Activated CD4-positive, alpha-beta T cell treated with anti-CD3 and anti-CD28 coated beads, Interleukin-2, amount 10 ng/mL, durations not matched to agents 24 days and 14 days (primary cell): Measurements from ENCODE around the gene REV1. TPM values are rescaled to one million over a fixed set of nuclear protein-coding genes. Genes with fewer than 3 reads are reported as not detected.
"Not testable (repeated sequence)": the region's sequence is repeated elsewhere in the genome, so short reads cannot be mapped to it uniquely, and the experiment has no call there.

Experiments
- DNase-seq: peaks from one replicate; pipeline ENCODE4 v3.0.0; 2022
- H3K27ac Mint-ChIP-seq: one replicate; pipeline ENCODE4 v1.8.0; 2022; ENCODE audit warnings: mild to moderate bottlenecking, mixed read lengths
- H3K27me3 Mint-ChIP-seq: one replicate; pipeline ENCODE4 v1.8.0; 2022; ENCODE audit warnings: mixed read lengths
- H3K36me3 Mint-ChIP-seq: one replicate; pipeline ENCODE4 v1.8.0; 2022; ENCODE audit warnings: low read depth, mild to moderate bottlenecking, mixed read lengths
- H3K4me1 Mint-ChIP-seq: one replicate; pipeline ENCODE4 v1.8.0; 2021; ENCODE audit warnings: mixed read lengths
- H3K4me3 Mint-ChIP-seq: one replicate; pipeline ENCODE4 v1.8.0; 2022; ENCODE audit warnings: mild to moderate bottlenecking, moderate library complexity, mixed read lengths
- H3K9me3 Mint-ChIP-seq: one replicate; pipeline ENCODE4 v1.8.0; 2021; ENCODE audit warnings: mixed read lengths
- intact Hi-C: fragments of 100-400 bp; cut with micrococcal nuclease; formaldehyde crosslinking; loops from one replicate; pipeline ENCODE4 v1.15.1; 2023
- total RNA-seq: library from RNA; stranded (reverse); gene quantifications from 2 replicates; pipeline ENCODE4 v1.2.3, GENCODE V29; 2022

Gene REV1
- total RNA-seq, 1 donor from 2014 or later = 47.8 TPM

DNA sequence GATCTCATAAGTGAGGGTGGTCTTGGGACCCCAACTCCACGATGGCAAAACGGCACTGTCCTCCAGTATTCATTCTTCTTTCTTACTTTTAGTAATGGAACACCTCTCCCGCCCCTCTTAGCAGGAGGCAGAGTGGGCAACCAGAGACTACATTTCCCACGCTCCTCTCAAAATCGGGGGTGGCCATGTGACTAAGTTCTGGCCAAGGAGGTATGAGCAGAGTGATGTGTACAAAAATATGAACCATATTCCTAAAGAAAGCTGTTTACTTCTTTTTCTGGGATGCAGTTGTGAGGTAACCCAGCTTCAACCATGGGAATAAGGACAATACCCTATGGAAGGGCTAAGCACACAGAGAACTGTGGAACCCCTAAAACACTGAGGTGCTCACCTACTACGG, 12.8 kb downstream of the REV1 start:
- no peak overlapping the region for H3K4me3 Mint-ChIP-seq

DNA sequence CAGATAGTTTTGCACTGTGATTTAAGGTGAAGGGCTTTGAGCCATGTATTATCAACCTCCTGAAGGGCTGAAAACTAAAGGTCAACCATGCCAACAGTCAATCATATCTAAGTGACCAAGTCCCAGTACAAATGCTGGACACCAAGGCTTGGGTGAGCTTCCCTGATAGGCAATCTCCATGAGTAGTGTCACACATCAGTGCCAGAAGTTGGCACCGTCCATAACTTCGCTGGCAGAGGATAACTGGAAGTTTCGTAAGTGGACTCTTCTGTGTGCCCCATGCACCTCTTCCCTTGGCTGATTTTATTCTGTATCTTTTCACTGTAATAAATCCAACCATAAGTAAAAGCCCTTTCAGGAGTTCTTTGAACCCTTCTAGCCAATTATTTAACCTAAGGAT, 13.2 kb downstream of the REV1 start:
- Mint-ChIP-seq H3K27ac (no peak overlapping the region), H3K9me3 (no peaks in the 10 kb centered on the region), H3K4me1 (peaks cover 15% of the 10 kb centered on the region), H3K27me3 (no peaks in the 10 kb centered on the region), H3K36me3 (peaks cover under 1% of the 10 kb centered on the region), H3K4me3 (no peak overlapping the region)
- intact Hi-C loops = no loop called here
- DNase-seq = no peak

More for the DNA sequence above, 12.8 kb downstream of the REV1 start:
- intact Hi-C loops = no loop called here
- H3K27ac Mint-ChIP-seq = no peak overlapping the region
- DNase-seq = no peak
- H3K4me1 Mint-ChIP-seq = peaks cover 18% of the 10 kb centered on the region
- H3K36me3 Mint-ChIP-seq = peaks cover under 1% of the 10 kb centered on the region
- no peaks in the 10 kb centered on the region for H3K9me3 Mint-ChIP-seq
- no peaks in the 10 kb centered on the region for H3K27me3 Mint-ChIP-seq

DNA sequence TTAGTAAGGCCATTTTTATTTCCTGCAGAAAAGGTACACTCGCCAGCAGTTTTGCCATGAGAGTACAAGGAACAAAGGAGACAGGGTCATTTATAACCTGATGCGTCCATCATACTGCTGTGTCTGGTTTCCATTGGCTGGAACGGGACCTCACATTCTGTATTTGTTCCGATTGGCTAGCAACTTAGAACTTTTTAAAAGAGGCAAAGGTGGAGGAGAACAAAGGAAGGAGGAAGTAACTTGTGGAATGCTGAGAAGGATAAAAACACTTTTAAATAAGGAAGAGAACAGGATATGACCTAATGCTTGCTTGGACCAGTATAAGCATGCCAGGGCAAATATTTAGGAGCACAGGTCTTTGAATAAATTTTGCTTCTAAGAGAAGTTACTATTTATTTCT, 14.7 kb downstream of the REV1 start:
- peaks cover 10% of the 10 kb centered on the region for H3K4me1 Mint-ChIP-seq
- intact Hi-C loops, H3K9me3 Mint-ChIP-seq: not testable (repeated sequence)

DNA sequence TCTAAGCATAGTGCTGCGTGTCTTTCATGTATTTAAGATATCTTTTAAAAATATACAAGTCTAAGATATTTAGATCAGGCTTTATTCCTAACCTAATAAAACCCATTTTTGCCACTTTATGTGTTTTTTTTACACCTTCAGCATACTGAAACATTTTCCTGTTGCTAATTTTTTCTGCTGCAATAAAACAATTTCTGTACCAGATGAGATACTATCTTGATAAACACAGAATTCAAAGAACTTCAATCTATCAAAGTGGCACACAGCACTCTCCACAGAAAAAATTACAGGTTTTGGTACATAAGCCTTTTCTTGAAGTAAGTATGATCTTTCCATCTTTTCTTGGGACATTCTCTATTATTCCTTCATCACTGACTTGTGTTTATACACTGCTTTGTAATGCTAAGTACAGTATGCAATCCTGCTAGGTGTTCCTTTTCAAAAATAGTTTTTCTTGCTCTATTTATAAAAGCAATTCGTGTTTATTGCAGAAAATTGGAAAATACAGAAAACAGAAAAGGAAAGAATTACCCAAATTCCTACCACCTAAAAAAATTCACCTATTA, 16.2 kb downstream of the REV1 start:
- DNase-seq = no peak
- H3K4me1 Mint-ChIP-seq = peaks cover 6% of the 10 kb centered on the region
- H3K4me3 Mint-ChIP-seq = no peak overlapping the region
- no peaks in the 10 kb centered on the region for H3K9me3 Mint-ChIP-seq
- H3K27ac Mint-ChIP-seq = no peak overlapping the region
- peaks cover 2% of the 10 kb centered on the region for H3K36me3 Mint-ChIP-seq
- no peaks in the 10 kb centered on the region for H3K27me3 Mint-ChIP-seq
- intact Hi-C loops = no loop called here

More for the DNA sequence above, 14.7 kb downstream of the REV1 start:
- not testable (repeated sequence) for H3K36me3 Mint-ChIP-seq, H3K27ac Mint-ChIP-seq, H3K4me3 Mint-ChIP-seq, DNase-seq, H3K27me3 Mint-ChIP-seq

DNA sequence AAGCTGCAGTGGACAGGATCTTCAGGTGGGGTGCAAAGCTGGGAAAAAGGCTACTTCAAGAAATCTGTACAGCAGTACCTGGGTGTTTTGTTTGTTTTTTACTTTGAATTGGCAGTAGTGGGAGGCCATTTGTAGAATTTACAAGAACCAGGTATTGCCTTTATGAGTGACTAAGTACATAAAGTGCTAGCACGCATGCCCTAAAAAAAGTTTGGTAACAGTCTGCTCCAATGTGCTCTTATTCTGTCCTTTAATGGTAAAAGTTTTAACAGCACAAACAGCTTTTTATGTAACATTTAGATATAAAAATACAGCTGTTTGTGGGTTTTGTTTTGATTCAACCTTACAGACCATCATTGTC, 17.2 kb downstream of the REV1 start:
- Mint-ChIP-seq H3K9me3 (no peaks in the 10 kb centered on the region), H3K4me1 (peaks cover 5% of the 10 kb centered on the region), H3K27ac (no peak overlapping the region), H3K36me3 (peaks cover 2% of the 10 kb centered on the region), H3K4me3 (no peak overlapping the region), H3K27me3 (no peaks in the 10 kb centered on the region)
- intact Hi-C loops = no loop called here
- DNase-seq = no peak

DNA sequence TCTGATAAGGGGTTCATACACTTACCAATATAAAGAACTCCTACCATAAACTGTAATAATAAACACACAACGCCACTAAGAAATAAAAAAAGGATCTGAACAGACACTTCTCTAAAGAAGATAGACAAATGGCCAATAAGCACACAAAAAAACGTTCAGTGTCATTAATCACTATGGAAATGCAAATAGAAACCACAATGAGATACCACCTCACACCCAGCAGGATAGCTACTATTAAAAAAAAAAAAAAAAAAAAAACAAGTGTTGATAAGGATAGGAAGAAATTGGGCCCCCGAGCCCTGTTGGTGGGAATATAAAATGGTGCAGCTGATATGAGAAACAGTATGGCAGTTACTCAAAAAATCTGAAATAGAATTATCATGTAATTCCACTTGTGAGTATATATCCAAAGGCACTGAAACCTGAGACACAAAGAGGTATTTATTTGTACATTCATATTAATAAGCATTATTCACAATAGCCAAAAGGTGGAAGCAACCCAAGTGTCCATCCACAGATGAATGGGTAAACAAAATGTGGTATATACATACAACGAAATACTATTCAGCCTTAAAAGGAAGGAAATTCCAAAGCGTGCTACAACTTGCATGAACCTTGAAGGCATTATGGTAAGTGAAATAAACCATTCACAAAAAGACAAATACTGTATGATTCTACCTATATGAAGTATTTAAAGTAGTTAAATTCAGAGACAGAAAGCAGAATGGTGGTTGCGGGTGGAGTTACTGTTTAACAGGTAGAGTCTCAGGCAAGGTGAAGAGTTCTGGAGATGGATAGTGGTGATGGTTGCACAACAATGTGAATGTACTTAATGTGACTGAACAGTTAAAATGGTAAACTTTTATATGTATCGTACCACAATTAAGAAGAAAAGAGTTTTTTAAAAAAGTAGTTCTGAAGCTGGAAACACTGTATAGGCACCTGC, 17.9 kb downstream of the REV1 start:
- no peak for DNase-seq
- no peaks in the 10 kb centered on the region for H3K27me3 Mint-ChIP-seq
- H3K9me3 Mint-ChIP-seq = no peaks in the 10 kb centered on the region
- intact Hi-C loops = no loop called here
- H3K27ac Mint-ChIP-seq = no peak overlapping the region
- peaks cover 2% of the 10 kb centered on the region for H3K36me3 Mint-ChIP-seq
- no peak overlapping the region for H3K4me3 Mint-ChIP-seq
- peaks cover 5% of the 10 kb centered on the region for H3K4me1 Mint-ChIP-seq

DNA sequence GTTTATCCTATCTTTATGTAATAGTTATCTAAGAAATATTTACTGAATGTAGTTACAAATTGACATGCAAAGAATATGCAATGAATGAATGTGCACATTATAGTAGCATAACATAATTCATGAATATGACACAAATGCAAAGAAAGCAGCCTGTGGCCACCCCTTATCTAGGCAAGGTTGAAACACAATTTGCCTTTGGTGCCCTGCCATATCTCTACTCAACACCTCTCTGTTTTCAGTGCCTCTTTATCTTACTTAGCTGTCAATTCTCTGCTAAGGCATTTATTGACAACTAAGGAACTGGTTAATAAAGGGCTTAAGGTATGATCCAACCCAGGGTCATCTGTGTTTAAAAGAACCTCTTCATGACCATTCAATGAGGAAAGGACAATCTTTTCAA, 18.9 kb downstream of the REV1 start:
- H3K36me3 Mint-ChIP-seq = peaks cover 2% of the 10 kb centered on the region
- H3K4me1 Mint-ChIP-seq = peaks cover 5% of the 10 kb centered on the region
- no peak for DNase-seq
- H3K27ac Mint-ChIP-seq = no peak overlapping the region
- H3K9me3 Mint-ChIP-seq = no peaks in the 10 kb centered on the region
- intact Hi-C loops = no loop called here
- H3K27me3 Mint-ChIP-seq = no peaks in the 10 kb centered on the region
- H3K4me3 Mint-ChIP-seq = no peak overlapping the region

DNA sequence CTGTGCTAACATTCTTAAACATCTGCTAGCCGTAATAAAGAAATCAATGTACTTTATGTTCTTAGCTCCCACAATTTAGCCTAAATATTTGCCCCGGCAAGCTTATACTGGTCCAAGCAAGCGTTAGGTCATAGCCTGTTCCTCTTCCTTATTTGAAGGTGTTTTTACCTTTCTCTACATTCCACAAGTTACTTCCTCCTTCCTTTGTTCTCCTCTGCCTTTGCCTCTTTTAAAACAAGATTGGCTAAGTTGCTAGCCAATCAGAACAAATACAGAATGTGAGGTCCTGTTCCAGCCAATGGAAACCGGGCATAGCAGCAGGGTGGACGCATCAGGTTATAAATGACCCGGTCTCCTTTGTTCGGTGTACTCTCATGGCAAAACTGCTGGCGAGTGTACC, 19.4 kb downstream of the REV1 start:
- H3K9me3 Mint-ChIP-seq, H3K4me1 Mint-ChIP-seq, intact Hi-C loops, H3K4me3 Mint-ChIP-seq, H3K27ac Mint-ChIP-seq, DNase-seq, H3K36me3 Mint-ChIP-seq, H3K27me3 Mint-ChIP-seq: not testable (repeated sequence)

DNA sequence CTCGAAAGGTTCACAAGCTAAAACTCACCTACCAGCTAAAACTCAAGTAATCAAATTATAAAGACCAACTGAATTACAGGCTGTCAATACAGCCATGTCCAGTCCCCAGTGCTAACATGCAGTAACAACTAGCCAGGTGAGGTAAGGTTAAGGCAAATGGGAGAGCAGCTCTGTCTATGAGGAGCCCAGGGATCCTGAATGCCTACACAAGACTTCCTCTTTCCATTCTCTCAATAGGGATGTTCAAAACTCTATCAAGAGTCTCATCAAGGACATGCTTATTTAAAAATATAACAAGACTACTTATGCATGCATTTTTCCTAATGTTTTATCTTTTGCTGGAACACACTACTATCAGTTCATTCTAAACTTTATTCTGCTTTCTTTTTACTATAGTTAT, 20.4 kb downstream of the REV1 start:
- intact Hi-C loops = no loop called here
- no peaks in the 10 kb centered on the region for H3K27me3 Mint-ChIP-seq
- H3K9me3 Mint-ChIP-seq = no peaks in the 10 kb centered on the region
- H3K36me3 Mint-ChIP-seq = peaks cover 3% of the 10 kb centered on the region
- peaks cover 2% of the 10 kb centered on the region for H3K4me1 Mint-ChIP-seq
- H3K27ac Mint-ChIP-seq = no peak overlapping the region
- no peak for DNase-seq
- H3K4me3 Mint-ChIP-seq = no peak overlapping the region

DNA sequence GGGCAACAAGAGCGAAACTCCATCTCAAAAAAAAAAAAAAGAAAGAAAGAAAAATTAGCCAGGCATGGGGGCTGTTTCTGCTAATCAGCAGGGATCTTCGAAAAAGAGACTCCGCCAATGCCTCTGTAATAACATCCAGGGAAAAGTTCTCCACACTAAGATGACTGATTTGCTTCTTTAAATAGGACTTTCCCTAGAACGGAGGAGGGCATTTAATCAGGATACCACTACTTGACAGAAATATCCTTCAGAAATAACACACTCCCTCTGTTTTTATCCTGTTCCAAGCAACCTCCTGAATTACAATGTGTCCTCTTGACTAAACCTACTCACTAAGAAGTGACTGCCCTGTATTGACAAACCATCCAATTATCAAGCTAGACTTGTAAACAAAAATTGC, 21.7 kb downstream of the REV1 start:
- no peak for DNase-seq
- intact Hi-C loops = no loop called here
- H3K9me3 Mint-ChIP-seq = no peaks in the 10 kb centered on the region
- no peaks in the 10 kb centered on the region for H3K4me1 Mint-ChIP-seq
- no peak overlapping the region for H3K4me3 Mint-ChIP-seq
- H3K36me3 Mint-ChIP-seq = peaks cover 5% of the 10 kb centered on the region
- H3K27me3 Mint-ChIP-seq = no peaks in the 10 kb centered on the region
- H3K27ac Mint-ChIP-seq = no peak overlapping the region

DNA sequence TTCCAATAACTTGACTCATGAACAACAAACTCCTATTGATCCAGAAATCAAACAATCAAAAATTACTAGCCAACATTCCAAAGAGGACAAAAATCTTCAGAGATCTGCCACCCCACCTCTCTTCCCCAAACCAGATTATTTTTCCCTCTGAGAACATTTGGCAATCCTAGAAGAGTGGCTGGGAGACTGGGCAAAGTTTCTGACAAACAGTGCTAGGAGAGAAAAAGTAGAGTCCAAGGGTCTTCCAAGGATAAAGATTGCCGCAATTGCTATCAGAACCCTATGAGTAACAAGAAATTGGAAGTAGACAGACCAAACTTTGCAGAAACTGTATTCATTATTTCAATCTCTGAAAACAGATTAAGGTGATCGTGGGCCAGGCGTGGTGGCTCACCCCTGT, 22.4 kb downstream of the REV1 start:
- no peaks in the 10 kb centered on the region for H3K9me3 Mint-ChIP-seq
- no peak overlapping the region for H3K27ac Mint-ChIP-seq
- H3K27me3 Mint-ChIP-seq = no peaks in the 10 kb centered on the region
- intact Hi-C loops = no loop called here
- peaks cover 8% of the 10 kb centered on the region for H3K36me3 Mint-ChIP-seq
- DNase-seq = no peak
- no peak overlapping the region for H3K4me3 Mint-ChIP-seq
- no peaks in the 10 kb centered on the region for H3K4me1 Mint-ChIP-seq

DNA sequence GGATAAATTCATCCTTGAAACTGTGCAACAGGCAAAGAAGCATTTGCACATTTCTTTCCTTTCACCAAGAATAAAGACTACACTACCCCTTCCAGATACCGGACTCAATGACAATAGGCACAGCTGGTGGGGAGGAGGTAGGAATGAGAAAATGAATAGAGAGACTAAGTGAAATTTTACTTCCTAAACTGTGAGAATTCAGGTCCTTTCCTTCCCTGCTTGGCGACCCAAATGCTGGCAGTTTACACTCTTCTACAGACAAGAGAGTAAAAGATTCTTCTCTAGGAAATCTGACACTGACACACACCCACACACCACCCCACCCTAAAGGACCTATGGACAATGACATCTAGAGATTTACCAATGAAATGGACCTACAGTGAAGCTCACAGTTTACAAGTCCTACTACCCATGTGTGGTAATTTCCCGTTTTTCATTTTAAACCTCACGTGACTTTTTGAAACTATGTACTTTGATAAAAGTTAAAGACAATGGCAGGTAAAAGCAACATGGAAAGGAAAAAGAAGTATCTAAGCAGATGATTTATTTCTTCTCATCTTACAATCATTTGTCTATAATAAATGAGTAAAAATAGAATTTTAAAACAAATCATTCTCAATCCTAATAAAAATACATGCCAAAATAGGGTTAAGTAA, 27.9 kb downstream of the REV1 start:
- Mint-ChIP-seq H3K9me3 (no peaks in the 10 kb centered on the region), H3K36me3 (peaks cover 43% of the 10 kb centered on the region), H3K27ac (no peak overlapping the region), H3K27me3 (no peaks in the 10 kb centered on the region), H3K4me1 (no peaks in the 10 kb centered on the region), H3K4me3 (no peak overlapping the region)
- intact Hi-C loops = no loop called here
- DNase-seq = no peak

DNA sequence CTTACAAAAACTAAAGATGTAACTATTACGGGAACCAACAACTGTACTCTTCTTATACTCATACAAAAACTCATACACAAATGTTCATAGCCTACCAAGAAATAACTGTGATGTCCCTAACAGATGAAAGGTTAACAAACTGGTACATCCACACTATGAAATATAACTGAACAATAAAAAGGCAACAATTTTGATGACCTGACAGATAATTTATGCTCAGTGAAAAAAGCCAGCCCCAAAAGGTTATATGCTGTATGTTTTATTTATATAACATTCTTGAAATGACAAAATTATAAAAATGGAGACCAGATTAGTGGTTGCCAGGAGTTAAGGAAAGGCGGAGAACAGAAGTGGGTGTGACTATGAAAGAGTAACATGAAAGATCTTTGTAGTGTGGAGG, 31.3 kb downstream of the REV1 start:
- no peak overlapping the region for H3K4me3 Mint-ChIP-seq
- H3K27me3 Mint-ChIP-seq = no peaks in the 10 kb centered on the region
- peaks cover 60% of the 10 kb centered on the region for H3K36me3 Mint-ChIP-seq
- intact Hi-C loops = no loop called here
- H3K27ac Mint-ChIP-seq = no peak overlapping the region
- H3K9me3 Mint-ChIP-seq = no peaks in the 10 kb centered on the region
- peaks cover 3% of the 10 kb centered on the region for H3K4me1 Mint-ChIP-seq
- DNase-seq = no peak

DNA sequence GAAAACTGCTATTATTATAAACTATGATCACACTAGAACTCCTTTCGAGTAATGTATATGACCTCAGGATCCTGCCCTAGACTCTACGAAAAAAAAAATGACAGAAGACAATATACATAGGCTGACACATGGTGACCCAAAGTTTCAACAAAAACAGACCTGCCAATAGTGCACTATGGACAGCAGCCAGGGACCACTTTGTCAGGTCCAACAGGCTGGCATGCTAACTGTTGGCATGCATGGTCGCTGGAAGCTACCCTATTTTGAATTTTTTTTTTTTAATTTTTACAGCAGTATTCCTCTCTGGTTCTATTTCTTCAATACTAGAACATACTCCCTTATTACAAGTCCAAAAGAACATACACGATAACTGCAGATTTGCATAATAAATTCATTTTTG, 38.1 kb downstream of the REV1 start:
- Mint-ChIP-seq H3K4me3 (no peak overlapping the region), H3K27ac (no peak overlapping the region), H3K27me3 (no peaks in the 10 kb centered on the region), H3K4me1 (peaks cover 3% of the 10 kb centered on the region), H3K9me3 (no peaks in the 10 kb centered on the region), H3K36me3 (peaks cover 44% of the 10 kb centered on the region)
- intact Hi-C loops = no loop called here
- no peak for DNase-seq
